ENCODE measurements around the gene ATXN1.
A peak's percentile ranks its signal among the peaks of the same experiment; 100 is the strongest.

ATXN1 gene

DNA sequence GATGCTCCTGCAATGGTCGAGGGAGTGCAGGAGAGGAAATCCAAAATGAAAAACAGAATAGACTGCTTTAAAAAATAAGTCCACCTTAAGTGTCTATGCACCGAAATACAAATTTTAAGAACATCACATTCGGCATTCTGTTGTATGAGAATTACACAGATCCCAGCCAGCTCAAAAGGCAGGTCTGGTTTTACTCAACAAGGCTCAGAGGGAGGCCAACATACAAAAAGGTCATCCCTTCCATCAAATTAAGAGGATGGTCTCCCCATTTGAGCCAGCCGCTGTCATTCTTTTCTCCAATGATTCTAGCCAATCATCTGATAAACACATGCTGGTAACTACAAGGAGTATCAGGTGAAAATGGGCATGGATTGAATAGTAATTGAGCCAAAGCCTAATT lies 7.9 kb downstream of the ATXN1 start:
- peaks cover 92% of the 10 kb centered on the region for H3K79me2 ChIP-seq (ENCODE audit: insufficient read depth, low read length)
- peak overlapping the region; percentile 45 for H3K4me2 ChIP-seq (ENCODE audit: low read depth, low read length, poor library complexity, severe bottlenecking)

DNA sequence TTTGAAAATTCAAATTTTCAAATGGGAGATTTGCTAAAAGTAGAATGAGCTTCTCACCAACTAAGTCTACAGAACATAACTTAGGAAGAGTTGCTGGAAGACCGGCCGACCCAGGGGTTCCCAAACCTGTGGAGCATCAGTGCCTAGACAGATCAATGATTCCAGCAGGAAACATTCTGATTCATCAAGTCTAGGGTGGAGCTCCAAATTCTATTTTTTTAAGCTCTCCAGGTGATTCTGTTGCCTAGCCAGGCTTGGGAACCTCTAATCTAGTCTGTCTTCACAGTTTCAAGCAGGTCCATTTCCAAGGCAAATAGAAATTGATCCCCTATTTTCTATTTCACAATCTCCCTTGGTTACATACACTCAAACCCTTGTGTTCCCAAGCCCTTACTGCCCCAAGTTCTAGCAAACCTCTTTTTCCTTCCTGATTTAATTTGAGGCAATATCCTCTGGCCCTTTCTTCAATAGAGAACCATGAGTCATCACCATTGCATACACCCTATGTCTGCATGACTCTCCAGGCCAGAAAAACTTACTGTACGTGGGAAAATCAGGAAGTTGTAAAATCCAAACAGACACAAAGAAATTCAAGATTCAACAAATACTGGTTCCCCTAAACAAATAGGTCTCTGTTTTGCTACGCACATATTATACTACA lies 8.9 kb downstream of the ATXN1 start:
- no peak for TF ChIP-seq EZH2phosphoT487 (IDR thresholded peaks at IDR 0.05; ENCODE audit: borderline replicate concordance)
- TF ChIP-seq, protein P1, sequence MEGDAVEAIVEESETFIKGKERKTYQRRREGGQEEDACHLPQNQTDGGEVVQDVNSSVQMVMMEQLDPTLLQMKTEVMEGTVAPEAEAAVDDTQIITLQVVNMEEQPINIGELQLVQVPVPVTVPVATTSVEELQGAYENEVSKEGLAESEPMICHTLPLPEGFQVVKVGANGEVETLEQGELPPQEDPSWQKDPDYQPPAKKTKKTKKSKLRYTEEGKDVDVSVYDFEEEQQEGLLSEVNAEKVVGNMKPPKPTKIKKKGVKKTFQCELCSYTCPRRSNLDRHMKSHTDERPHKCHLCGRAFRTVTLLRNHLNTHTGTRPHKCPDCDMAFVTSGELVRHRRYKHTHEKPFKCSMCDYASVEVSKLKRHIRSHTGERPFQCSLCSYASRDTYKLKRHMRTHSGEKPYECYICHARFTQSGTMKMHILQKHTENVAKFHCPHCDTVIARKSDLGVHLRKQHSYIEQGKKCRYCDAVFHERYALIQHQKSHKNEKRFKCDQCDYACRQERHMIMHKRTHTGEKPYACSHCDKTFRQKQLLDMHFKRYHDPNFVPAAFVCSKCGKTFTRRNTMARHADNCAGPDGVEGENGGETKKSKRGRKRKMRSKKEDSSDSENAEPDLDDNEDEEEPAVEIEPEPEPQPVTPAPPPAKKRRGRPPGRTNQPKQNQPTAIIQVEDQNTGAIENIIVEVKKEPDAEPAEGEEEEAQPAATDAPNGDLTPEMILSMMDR (conservative IDR thresholded peaks at IDR 0.05; ENCODE audit: low read length): no peak
- peaks cover 50% of the 10 kb centered on the region for H3K4me1 ChIP-seq (ENCODE audit: insufficient read depth, low read length, poor library complexity, severe bottlenecking)
- no peak overlapping the region for H2AFZ ChIP-seq (ENCODE audit: low read length)
- H3F3A ChIP-seq (ENCODE audit: low read depth): no peaks in the 10 kb centered on the region
- H3K4me3 ChIP-seq (ENCODE audit: low read length, poor library complexity, severe bottlenecking): peak overlapping the region; percentile 16
- H3K9me2 ChIP-seq (replicated peaks; ENCODE audit: low read depth, low read length): no peaks in the 10 kb centered on the region
- H3K79me2 ChIP-seq (ENCODE audit: insufficient read depth, low read length): peaks cover 95% of the 10 kb centered on the region
- H3K9me3 ChIP-seq (ENCODE audit: insufficient read depth, low read depth, low read length): no peaks in the 10 kb centered on the region
- H4K20me1 ChIP-seq (ENCODE audit: insufficient read depth, low read length, poor library complexity, severe bottlenecking): peaks cover 10% of the 10 kb centered on the region
- H3K9ac ChIP-seq (ENCODE audit: low read depth, low read length, poor library complexity, severe bottlenecking): no peak overlapping the region
- H3K36me3 ChIP-seq (ENCODE audit: insufficient read depth, low read length): peaks cover 5% of the 10 kb centered on the region; the same call in 1 of the 2 replicates
- peak overlapping the region; percentile 45 for H3K4me2 ChIP-seq (ENCODE audit: low read depth, low read length, poor library complexity, severe bottlenecking)
- H3K27me3 ChIP-seq (ENCODE audit: insufficient read depth, low read length, poor library complexity, severe bottlenecking): no peaks in the 10 kb centered on the region

More for the DNA sequence above, 7.9 kb downstream of the ATXN1 start:
- H3F3A ChIP-seq (ENCODE audit: low read depth): no peaks in the 10 kb centered on the region; the same call in 1 of the 2 replicates
- peaks cover 14% of the 10 kb centered on the region for H4K20me1 ChIP-seq (ENCODE audit: insufficient read depth, low read length, poor library complexity, severe bottlenecking)
- no peaks in the 10 kb centered on the region for H3K9me2 ChIP-seq (replicated peaks; ENCODE audit: low read depth, low read length)
- H2AFZ ChIP-seq (ENCODE audit: low read length): no peak overlapping the region
- H3K9ac ChIP-seq (ENCODE audit: low read depth, low read length, poor library complexity, severe bottlenecking): no peak overlapping the region
- H3K4me3 ChIP-seq (ENCODE audit: low read length, poor library complexity, severe bottlenecking): no peak overlapping the region
- TF ChIP-seq EZH2phosphoT487 (IDR thresholded peaks at IDR 0.05; ENCODE audit: borderline replicate concordance): no peak
- TF ChIP-seq, protein P1 (conservative IDR thresholded peaks at IDR 0.05; ENCODE audit: low read length): no peak
- H3K36me3 ChIP-seq (ENCODE audit: insufficient read depth, low read length): 0 out of 2 replicates have a peak, but pooled peaks cover 5% of the 10 kb centered on the region
- H3K9me3 ChIP-seq (ENCODE audit: insufficient read depth, low read depth, low read length): no peaks in the 10 kb centered on the region
- no peaks in the 10 kb centered on the region for H3K27me3 ChIP-seq (ENCODE audit: insufficient read depth, low read length, poor library complexity, severe bottlenecking)
- peaks cover 58% of the 10 kb centered on the region for H3K4me1 ChIP-seq (ENCODE audit: insufficient read depth, low read length, poor library complexity, severe bottlenecking)

DNA sequence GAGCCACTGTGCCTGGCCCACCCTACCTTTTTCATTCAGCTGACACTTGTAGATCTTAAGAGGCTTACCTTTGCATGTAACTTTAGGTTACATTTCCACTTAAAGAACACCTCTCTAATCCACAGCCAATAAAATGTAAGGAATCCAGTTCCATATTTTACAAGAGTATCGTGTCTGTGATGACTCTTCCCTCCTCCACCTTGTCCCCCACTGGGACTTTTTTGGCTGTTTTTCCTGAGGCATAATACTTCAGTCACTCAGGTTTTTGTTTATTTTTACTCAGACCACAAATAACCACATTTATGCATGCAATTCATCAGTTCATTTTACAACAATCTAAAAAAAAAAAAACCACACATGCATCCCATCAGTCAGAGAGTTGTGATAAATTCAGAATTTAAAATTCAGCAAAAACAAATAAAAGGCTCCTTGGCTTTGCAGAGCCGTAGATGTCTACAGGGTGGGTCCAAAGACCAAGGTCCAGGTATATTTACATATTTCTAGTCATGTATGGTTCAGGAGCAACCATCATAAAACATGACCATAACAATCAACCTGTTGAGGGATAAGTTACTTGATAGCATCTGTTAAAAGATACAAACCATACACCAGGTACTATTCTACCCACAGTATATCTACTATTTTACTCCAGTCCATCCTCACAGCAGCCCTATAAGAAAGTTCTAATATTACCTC lies 9.9 kb downstream of the ATXN1 start:
- Histone ChIP-seq H3K9me2 (replicated peaks; ENCODE audit: low read depth, low read length) (no peaks in the 10 kb centered on the region), H3K4me2 (ENCODE audit: low read depth, low read length, poor library complexity, severe bottlenecking) (peak overlapping the region; percentile 45), H3K4me1 (ENCODE audit: insufficient read depth, low read length, poor library complexity, severe bottlenecking) (peaks cover 41% of the 10 kb centered on the region), H2AFZ (ENCODE audit: low read length) (no peak overlapping the region), H3F3A (ENCODE audit: low read depth) (no peaks in the 10 kb centered on the region), H3K9ac (ENCODE audit: low read depth, low read length, poor library complexity, severe bottlenecking) (no peak overlapping the region), H3K27me3 (ENCODE audit: insufficient read depth, low read length, poor library complexity, severe bottlenecking) (no peaks in the 10 kb centered on the region), H3K4me3 (ENCODE audit: low read length, poor library complexity, severe bottlenecking) (no peak overlapping the region), H3K9me3 (ENCODE audit: insufficient read depth, low read depth, low read length) (no peaks in the 10 kb centered on the region), H4K20me1 (ENCODE audit: insufficient read depth, low read length, poor library complexity, severe bottlenecking) (peaks cover 7% of the 10 kb centered on the region), H3K36me3 (ENCODE audit: insufficient read depth, low read length) (peaks cover 5% of the 10 kb centered on the region; the same call in 1 of the 2 replicates), H3K79me2 (ENCODE audit: insufficient read depth, low read length) (peaks cover 89% of the 10 kb centered on the region)
- TF ChIP-seq EZH2phosphoT487 (IDR thresholded peaks at IDR 0.05; ENCODE audit: borderline replicate concordance): no peak
- TF ChIP-seq, protein P1 (conservative IDR thresholded peaks at IDR 0.05; ENCODE audit: low read length): no peak

All from Loucy (cell line).